GDM1 (cell line): ENCODE measurements around the gene ABCG4.
"Not testable (repeated sequence)": the region's sequence is repeated elsewhere in the genome, so short reads cannot be mapped to it uniquely, and the experiment has no call there.

Experiments used
- DNase-seq: peaks from one replicate; lab custom pipeline; 2025; lab: John Stamatoyannopoulos, UW

Gene ABCG4

GRCh38 chr11:119149018-119149785 lies at the start of gene ABCG4:
Gene ABCG4 (plus strand): TSS chr11:119149052. CDS start chr11:119149966, 914 bp downstream.
- no peak for DNase-seq

- no peak for DNase-seq
These were observed 49.1 kb upstream of the ABCG4 start for GRCh38 chr11:119099711-119100110.

- no peak for DNase-seq
These were observed 48.4 kb upstream of the ABCG4 start for GRCh38 chr11:119100246-119100970.

- DNase-seq = no peak
These were observed 47.7 kb upstream of the ABCG4 start for GRCh38 chr11:119100994-119101758.

- peak; percentile 87 for DNase-seq
These were observed 47.0 kb upstream of the ABCG4 start, which contains the start of gene DPAGT1 for GRCh38 chr11:119101759-119102423. Gene DPAGT1 (minus strand): TSS chr11:119101853. CDS start chr11:119101655, 198 bp downstream.

GRCh38 chr11:119103161-119103664 lies 45.6 kb upstream of the ABCG4 start:
- not testable (repeated sequence) for DNase-seq

- no peak for DNase-seq
These were observed 45.1 kb upstream of the ABCG4 start for GRCh38 chr11:119103793-119104192.

- DNase-seq = peak; percentile 84
These were observed 42.0 kb upstream of the ABCG4 start, which contains the start of gene C2CD2L for GRCh38 chr11:119106564-119107537. Gene C2CD2L (plus strand): TSS chr11:119107344. CDS start chr11:119107742, 398 bp downstream.

- DNase-seq = no peak
These were observed 41.2 kb upstream of the ABCG4 start for GRCh38 chr11:119107538-119108145.

- no peak for DNase-seq
These were observed 40.6 kb upstream of the ABCG4 start for GRCh38 chr11:119108146-119108856.

GRCh38 chr11:119108857-119109221 lies 40.0 kb upstream of the ABCG4 start:
- DNase-seq = no peak

- DNase-seq = no peak
These were observed 39.0 kb upstream of the ABCG4 start for GRCh38 chr11:119109843-119110242.

- no peak for DNase-seq
These were observed 38.4 kb upstream of the ABCG4 start for GRCh38 chr11:119110439-119110838.

- no peak for DNase-seq
These were observed 37.4 kb upstream of the ABCG4 start for GRCh38 chr11:119111361-119111925.

GRCh38 chr11:119112314-119113020 lies 36.4 kb upstream of the ABCG4 start:
- no peak for DNase-seq

- DNase-seq = no peak
These were observed 35.1 kb upstream of the ABCG4 start for GRCh38 chr11:119113716-119114115.

- DNase-seq = no peak
These were observed 34.5 kb upstream of the ABCG4 start for GRCh38 chr11:119114351-119114750.

GRCh38 chr11:119115484-119116234 lies 33.2 kb upstream of the ABCG4 start:
- no peak for DNase-seq
